GM21576 (cell line): Measurements from ENCODE around the gene RIPOR3.
"Not testable (repeated sequence)": the region's sequence is repeated elsewhere in the genome, so short reads cannot be mapped to it uniquely, and the experiment has no call there.

ENCODE experiments used
- ATAC-seq: cut with Tn5 transposase; IDR thresholded peaks from one replicate; pipeline ENCODE4 v1.9.1; 2021; ENCODE audit warnings: mild to moderate bottlenecking, moderate library complexity; ENCODE audit not compliant: unreplicated experiment

Gene RIPOR3

DNA sequence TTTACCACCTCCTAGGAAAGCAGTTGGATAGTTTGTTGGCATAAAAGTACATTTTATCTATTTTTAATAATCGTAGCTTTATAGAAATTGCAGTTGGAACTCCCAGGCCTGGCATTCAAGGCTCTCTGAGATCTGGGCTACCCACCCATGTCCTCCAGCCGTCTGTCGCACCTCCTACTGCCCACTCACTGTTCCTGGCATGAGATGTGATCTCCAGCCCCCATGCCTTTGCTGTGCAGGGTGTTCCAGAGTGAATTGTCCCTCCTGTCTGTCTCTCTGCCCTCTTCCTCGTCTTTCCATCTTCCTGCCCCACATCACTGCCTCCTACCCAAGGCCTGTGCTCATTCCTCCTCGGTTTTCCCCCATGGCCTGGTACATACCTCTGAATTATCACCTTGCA, 130.5 kb downstream of the RIPOR3 start:
- no peak for ATAC-seq

DNA sequence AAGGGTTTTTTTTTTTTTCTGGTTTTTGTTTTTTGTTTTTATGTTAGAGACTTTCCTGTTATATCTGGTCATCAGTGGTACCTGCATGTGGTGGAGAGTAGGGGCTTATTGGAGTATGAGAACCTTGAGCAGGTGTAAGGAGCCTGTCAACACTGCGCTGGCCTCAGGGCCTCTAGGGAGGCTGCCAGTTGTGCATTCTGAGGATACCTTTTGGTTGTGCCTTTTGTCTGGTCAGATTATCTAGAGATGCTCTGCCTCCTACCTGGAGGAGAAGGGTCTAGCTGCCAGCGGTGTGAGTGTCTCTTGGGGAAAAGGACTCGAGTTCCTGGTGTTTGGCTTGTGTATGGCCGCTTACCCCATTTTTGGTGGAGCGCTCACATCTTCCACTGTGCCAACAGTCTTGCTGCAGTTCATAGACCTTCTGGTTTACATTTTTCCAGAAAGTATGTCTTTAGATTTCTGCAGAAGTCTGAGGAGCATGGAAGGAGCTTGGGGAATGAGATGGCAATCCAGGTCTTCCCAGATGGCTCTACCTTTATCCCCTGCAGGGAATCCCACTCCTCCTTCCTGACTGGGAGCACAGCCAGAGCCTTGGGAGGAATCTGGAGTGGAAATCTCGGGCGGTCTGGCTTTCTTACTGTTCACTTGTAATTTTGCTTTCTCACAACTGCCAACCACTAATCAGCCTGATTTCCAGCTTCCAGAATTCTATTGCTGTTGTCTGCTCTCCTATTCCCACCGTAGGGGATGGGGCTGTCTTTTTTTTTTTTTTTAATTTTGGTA, 131.3 kb downstream of the RIPOR3 start:
- no peak for ATAC-seq

DNA sequence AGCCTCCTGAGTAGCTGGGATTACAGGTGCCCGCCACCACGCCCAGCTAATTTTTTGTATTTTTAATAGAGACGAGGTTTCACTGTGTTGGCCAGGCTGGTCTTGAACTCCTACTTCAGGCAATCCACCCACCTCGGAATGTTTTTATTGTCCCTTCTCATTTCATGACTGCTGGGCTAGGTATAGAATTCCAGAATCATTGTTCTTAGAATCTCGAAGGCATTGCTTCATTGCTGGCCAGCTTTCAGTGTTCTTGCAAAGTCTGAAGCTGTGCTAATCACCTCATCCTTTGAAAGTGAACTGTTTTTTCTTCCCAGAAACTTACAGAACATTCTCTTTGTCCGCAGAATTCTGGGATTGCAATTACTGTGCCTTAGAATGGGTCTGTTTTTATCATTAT, 132.2 kb downstream of the RIPOR3 start:
- ATAC-seq = no peak

DNA sequence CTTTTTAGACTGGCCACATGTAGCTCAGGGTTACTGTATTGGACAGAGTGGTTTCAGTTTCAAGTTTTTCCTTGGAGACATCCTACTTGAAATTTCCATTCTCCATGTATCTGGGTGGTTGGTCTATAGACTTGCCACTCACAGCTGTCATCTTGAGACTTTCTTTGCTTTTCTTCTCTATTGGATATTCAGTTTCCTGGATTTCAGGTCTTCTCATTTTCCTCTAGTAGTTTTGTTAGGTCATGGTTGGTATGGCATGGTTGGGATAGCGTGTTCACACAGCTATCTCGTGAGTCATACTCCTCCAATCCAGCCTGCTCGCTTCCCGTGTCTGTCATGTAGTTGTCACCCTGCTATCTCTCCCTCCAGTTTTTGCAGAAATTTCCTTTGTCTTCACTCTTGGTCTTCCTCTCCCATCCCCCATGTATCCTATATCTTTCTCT, 132.8 kb downstream of the RIPOR3 start:
- ATAC-seq = no peak

DNA sequence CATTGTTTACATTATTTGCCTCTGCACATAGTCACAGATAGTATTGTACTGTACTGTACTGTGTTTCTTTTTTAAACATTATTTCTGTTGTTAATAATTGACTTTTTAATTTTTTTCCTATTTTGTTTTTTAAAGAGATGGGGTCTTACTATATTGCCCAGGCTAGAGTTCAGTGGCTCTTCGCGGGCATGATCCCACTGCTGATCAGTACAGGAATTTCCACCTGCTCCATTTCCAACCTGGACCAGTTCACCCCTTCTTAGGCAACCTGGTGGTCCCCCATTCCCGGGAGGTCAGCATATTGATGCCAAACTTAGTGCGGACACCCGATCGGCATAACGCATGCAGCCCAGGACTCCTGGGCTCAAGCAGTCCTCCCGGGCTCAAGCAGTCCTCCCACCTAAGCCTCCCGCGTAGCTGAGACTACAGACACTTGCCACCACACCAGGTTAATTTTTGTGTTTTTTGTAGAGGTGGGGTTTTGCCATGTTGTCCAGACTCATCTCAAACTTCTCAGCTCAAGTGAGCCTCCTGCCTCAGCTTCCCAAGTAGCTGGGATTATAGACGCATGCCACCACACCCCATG, 133.7 kb downstream of the RIPOR3 start:
- no peak for ATAC-seq

DNA sequence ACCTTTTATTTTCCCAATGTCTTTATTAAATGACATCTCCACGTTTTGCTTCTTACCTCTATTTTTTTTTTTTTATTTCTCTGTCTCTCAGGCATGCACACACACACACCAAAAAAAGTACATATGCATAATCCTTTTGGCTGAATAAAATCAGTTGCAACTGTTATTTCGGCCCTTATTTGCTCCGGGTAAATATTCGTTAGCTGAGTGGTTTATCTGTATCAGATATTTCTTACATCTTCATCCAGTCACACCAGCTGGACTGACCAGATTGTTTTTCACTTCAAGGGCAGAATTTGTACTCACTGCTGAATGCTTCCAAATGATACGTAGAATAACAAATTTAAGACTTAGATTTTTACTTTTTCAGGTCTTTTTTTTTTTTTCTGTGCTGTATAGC, 135.7 kb downstream of the RIPOR3 start:
- no peak for ATAC-seq

DNA sequence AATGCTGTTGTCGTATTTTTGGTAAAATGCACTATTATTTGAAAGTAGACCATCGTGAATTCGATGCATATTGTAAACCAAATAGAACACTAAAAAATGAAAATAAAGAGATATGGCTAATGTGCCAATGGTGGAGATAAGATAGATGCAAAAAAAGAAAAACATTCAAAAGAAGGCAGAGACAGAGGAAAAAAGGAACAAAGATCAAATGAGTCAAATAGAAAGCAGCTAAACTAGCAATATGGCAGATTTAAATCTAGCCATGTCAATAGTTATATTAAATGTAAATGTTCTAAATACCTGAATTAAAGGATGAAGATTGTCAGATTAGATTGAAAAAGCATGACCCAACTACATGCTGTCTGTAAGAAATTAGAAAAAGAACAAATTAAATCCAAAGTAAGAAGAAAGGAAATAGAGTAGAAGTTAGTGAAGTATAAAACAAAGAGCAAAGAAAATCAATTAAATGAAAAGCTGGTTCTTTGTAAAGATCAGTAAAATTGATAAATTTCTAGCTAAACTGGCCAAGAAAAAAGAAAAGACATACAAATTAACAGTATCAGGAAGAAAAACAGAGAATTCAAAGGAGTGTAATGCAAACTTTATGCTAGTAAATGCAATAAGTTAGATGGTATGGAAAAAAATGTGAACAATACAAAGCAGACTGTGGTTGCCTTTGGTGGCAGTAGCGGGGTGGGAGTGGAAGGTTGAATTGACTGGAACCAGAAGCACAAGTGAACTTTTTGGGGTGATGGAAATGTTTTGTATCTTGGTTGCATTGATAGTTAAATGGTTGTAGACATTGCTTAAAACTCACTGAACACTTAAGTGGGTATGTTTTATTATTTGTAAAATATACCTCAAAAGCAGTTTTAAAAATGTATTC, 136.4 kb downstream of the RIPOR3 start:
- ATAC-seq = no peak

DNA sequence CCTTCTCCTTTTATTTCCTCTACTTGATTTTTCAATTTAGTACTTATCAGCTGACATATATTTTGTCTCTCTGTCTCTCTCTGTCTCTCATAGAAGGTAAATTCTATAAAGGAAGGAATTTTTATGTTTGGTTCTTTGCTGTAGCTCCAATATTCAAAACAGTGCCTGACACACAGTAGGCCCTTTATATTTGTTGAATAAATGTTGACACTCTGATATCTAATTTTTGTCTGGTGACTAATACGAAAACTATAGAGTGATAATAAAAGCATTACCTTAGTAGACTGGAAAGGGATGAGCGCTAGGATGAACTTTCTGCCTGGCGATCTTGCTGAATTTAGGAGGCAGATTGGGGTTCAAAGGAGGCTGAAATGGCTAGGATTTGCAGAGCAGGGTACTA, 138.4 kb downstream of the RIPOR3 start:
- ATAC-seq = no peak

DNA sequence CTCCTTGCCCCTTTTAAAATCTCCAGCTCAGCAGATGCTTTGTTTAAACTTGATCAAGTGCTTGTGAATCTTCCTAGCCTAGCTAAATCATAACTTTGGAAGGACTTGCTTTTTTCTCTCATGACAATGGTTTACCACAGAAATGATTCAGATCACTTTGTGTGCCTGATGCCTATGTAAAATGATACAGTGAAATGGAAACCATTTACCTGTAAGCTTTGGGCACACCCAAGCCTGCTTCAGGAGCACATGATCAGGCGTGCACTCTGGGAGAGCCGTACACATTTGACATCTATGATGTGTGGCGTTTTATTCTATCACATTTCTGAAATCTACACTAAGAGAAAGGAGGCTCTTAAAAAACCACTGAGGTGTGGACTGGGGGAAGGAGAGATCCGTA, 140.1 kb downstream of the RIPOR3 start:
- ATAC-seq = no peak

DNA sequence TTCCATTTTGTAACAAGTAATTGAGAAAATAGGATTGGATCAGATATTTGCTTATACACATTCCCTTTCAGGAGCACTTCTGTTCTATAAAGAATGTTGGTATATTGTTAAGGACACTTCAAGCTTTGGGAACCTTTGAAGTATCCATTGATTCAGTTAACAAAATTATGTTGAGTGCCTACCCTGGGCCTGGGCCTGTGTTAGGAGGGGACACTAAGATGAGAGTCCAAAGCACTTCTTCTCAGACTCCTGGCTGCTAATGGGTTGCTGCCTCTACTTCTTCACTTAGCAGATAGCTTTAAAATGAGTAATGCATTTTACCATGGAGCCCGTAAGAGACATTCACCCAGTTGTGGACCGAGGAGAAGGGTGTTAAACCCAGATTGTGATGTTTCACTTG, 140.8 kb downstream of the RIPOR3 start:
- no peak for ATAC-seq

DNA sequence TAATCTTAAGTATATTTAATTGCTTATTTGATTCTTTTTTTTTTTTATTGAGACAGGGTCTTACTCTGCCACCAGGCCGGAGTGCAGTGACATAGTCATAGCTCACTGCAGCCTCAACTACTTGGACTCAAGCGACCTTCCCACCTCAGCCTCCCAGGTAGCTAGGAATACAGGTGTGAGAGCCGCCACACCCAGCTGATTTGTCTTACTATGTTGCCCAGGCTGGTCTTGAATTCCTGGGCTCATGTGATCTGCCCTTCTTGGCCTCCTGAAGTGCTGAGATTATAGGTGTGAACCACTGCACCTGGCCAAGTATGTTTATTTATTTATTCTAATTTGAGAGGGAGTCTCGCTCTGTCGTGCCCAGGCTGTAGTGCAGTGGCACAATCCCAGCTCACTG, 142.9 kb downstream of the RIPOR3 start:
- no peak for ATAC-seq

DNA sequence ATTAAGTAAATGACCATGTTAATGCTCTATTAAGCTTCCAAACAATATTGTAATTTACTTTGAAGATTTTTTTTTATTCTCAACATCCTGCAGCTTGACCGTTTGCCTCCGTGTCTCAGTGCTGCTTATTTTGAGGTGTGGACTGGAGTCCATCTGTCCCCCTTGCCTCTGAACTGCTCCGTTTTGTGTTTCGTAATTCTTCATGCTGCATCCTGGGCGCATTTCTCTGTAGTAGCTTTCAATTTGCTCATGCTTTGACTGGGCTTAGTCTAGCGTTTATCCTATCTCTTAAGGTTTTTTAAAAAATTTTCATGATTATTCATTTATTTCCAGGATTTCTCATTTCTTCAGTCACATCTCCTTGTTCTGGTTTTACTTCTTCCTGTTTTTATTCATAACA, 143.4 kb downstream of the RIPOR3 start:
- ATAC-seq = no peak

DNA sequence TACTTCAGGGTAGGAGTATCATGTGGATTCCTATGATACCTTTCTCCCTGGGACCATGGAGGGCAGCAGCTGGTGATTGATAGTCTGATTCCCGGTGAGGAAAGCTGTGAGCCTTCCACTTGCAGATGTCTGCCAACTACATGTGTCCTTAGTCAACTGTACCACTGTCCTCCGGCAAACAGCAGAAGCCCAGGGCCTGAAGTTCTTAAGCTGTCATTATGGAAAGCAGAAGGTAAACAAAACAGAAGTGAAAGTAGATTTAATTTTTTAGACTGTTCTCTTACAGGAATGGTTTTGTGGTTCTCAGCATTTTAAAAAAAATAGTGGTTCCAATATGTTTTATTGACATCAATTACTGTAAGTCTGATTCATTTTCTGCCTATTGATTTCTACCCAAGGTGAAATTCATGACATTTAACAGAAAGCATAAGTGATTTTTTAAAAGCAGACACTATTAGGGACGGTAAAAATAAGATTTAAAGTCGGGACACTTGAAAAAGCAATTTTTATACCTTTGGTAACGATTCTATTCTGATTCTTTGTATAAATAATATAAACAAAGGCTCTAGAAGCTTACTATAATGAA, 144.5 kb downstream of the RIPOR3 start:
- ATAC-seq = no peak

DNA sequence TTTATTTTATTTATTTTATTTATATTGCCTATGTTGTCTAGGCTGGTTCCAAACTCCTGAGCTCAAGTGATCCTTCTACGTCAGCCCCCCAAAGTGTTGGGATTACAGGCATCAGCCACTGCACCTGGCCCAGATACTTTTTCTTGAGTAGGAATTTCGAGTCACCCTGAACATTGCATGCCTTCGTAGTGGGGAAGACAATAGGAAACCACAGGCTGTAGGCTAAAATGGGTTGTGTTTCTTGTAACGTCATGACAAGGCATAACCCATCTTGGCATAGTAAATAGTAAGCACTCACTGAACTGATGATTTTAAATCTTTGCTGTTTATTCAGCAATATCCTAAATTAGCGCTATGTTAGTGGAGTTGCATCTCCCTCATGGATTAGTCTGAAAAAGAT, 146.2 kb downstream of the RIPOR3 start:
- ATAC-seq = no peak

DNA sequence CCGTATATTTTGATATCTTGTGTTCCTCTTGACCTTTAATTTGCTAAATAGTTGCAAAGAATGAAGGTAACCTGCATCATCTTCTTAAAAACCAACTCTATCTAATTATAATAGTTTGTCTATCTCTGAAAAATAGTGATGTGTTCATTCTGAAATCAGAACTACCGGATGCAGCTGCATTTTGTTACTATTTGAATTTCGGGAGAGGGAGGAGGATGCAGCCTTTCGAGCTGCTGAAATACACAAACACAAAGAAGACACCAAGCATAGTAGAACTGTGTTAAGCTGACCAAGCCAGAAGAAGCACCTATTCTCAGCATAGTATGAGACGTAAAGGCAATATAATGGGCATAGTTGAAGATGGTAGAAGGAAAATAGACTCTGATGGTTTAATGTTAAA, 148.0 kb downstream of the RIPOR3 start:
- no peak for ATAC-seq

DNA sequence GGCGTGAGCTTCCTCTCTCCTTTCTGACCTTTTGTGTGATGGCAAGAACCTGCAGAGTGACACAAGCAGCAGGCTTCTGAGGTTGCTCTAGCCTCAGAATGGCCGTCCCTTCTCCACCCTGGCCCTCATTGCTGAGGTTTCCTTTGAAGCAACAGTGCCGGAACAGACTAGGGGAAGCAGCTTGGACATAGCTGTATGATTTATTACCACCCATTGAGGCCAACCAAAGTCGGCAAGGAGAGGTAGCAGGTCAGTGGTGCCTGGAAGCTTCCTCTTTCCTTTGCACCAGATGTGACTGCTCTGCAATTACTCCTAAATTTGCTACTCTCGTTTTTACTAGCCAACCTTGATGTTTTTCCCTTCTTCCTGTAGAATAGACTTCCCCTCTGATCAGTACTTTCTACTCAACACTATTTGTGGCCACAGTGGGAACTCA, 149.7 kb downstream of the RIPOR3 start:
- ATAC-seq = no peak

DNA sequence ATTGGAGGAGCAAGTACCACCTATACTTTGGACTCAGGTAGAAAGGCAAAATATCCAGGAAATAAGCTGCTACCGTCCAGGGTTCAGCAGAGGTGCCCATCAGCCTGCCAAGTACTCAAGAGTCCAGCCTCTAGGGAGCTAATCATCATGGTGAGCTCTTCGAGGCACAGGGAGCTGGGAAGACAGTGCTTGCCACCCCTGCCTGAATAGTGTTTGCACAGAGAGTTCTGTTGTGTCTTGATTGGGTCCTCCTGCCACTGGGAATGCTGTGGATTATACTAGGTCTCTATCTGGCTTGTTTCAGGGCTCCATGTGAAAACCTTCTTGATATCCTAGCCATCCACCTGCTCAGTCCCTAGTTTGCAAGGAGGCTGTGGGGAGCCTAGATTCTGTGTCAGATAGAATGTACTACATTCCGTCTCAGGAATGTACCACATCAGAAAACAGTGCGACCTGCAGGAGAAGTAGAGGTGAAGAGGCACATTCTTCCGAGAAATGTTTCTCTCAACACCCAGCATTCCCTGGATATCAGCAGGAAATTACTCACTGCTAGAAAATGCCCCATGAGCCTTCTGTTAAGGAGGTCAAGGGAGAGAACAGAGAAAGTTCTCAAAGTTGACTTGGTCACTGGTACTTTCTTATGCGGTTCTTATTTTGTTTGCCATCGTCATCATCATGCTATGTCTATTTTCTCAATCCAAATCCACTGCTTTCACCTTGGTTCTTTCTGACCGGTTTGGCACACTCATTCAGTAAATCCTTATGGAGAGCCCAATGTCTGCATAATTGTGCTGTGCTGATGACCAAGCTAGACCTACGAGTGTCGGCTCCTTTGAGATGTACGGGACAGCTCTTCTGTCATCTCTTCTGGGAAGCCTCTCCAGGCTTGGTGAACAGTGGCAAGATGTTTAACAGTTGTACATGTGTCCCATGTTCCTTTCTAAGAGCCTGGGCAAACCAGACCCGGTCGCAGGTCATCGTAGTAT, 150.4 kb downstream of the RIPOR3 start:
- no peak for ATAC-seq

DNA sequence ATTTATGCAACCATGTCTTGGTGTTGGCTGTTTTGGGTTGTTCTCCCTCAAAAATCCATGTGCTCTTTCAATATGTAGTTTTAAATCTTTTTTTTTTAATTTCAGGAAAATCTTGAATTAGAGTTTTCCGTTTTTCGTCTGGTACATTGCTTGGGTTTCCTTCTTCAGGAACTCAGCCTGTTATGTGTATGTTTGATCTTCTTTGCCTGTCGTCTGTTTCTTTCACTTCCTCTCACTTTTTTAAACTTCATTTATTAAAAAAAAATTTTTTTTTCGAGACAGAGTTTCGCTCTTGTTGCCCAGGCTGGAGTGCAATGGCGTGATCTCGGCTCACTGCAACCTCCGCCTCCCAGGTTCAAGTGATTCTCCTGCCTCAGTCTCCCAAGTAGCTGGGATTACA, 151.5 kb downstream of the RIPOR3 start:
- not testable (repeated sequence) for ATAC-seq

DNA sequence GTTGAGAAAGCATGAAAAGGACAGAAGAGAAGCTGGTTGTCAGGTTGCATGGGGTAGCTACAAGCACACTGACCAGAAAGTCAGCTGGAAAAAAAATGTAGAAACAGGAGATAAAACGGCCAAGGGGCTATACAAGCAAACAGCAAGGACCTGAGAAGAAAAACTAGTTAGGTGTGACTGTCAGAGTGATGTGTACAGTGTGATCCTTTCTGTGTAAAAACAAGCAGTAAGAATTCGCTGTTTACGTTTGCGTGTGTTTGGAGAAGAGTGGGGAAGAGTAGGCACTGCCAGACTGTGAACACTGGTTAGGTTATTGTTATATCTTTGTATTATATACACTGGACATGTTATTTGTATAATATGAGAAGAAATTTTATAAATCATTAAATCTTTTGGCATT, 153.1 kb downstream of the RIPOR3 start:
- ATAC-seq = no peak

DNA sequence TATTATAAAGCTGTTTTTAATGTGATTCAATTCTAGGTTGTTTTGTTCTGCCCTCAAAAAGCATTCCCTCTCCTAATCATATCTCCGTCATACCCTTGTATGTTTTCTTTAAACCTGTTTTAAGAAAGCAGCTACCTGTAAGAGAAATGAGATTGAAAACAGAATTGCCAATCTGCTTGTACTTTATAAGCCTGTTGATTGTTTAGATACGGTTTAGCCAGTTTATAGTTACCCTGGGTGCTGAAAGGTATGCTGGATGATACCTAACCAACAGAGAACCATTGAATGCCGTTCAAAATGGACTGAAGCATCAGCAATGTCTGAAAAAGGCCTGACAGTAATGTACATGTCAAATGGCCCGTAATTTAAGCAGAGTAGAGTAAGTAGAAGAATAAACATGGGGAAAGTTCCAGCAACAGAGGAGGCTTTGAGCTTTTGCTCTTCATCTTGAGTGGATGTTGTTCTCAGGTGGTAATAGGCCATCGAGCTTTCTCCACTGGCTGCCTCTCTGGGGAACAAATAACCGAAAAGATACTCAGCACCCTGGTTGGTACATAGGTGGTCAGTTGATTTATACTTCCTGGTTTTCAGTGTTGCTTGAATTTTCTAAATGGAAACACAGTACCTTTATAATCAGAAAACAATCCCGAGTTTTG, 153.7 kb downstream of the RIPOR3 start:
- ATAC-seq = no peak
